WTC11 (cell line): ENCODE data around the gene ARMH1. TPM values are rescaled to one million over a fixed set of nuclear protein-coding genes. Genes with fewer than 3 reads are reported as not detected.

Source experiments
- ATAC-seq: fragments of 200-7000 bp; cut with Tn5 transposase; 2 replicates; pipeline ENCODE4 v1.10.0; 2021; ENCODE audit warnings: mild to moderate bottlenecking, moderate library complexity
- CTCF ChIA-PET: fragments of 300-600 bp; sonication (Branson Sonifier 250); formaldehyde crosslinking; loops from one replicate; lab custom pipeline; 2021; ENCODE audit warnings: antibody characterized with exemption; lab: Charles Lee
- POLR2A ChIA-PET: fragments of 350-600 bp; sonication (Branson Sonifier 250); formaldehyde crosslinking; loops from one replicate; lab custom pipeline; 2021; ENCODE audit warnings: antibody characterized with exemption; lab: Charles Lee
- DNase-seq: peaks from one replicate; pipeline ENCODE4 v3.0.0; 2021; ENCODE audit warnings: low spot score
- H3K27ac Mint-ChIP-seq: 2 replicates; pipeline ENCODE4 v1.8.0; 2021; ENCODE audit warnings: mixed read lengths
- H3K27me3 Mint-ChIP-seq: 2 replicates; pipeline ENCODE4 v1.8.0; 2021; ENCODE audit warnings: low read depth, mild to moderate bottlenecking, moderate library complexity, mixed read lengths
- H3K36me3 Mint-ChIP-seq: 2 replicates; pipeline ENCODE4 v1.8.0; 2021; ENCODE audit warnings: mixed read lengths
- H3K4me1 Mint-ChIP-seq: 2 replicates; pipeline ENCODE4 v1.8.0; 2022; ENCODE audit warnings: mixed read lengths
- H3K4me3 Mint-ChIP-seq: 2 replicates; pipeline ENCODE4 v1.8.0; 2021; ENCODE audit warnings: mild to moderate bottlenecking, moderate library complexity, mixed read lengths
- H3K9me3 Mint-ChIP-seq: 2 replicates; pipeline ENCODE4 v1.8.0; 2021; ENCODE audit warnings: mixed read lengths
- ETV6 ChIP-seq: sonication (generic); formaldehyde crosslinking; IDR thresholded peaks from 2 replicates; pipeline ENCODE4 v1.8.1; 2022; ENCODE audit warnings: mild to moderate bottlenecking, missing genetic modification reagents
- JUN ChIP-seq: sonication (generic); formaldehyde crosslinking; IDR thresholded peaks from 2 replicates; pipeline ENCODE4 v1.8.0; 2023; ENCODE audit warnings: mild to moderate bottlenecking, missing genetic modification reagents
- SOX15 ChIP-seq: fragments of 250-450 bp; sonication (Bioruptor Pico); IDR thresholded peaks from 2 replicates; pipeline ENCODE4 v1.9.0; 2021; ENCODE audit warnings: mild to moderate bottlenecking
- TCF7 ChIP-seq: sonication (generic); formaldehyde crosslinking; IDR thresholded peaks from 2 replicates; pipeline ENCODE4 v1.8.0; 2022; ENCODE audit warnings: mild to moderate bottlenecking, low read depth, missing genetic modification reagents, moderate library complexity
- TEAD4 ChIP-seq: sonication (generic); formaldehyde crosslinking; IDR thresholded peaks from 2 replicates; pipeline ENCODE4 v1.8.0; 2022; ENCODE audit warnings: mild to moderate bottlenecking, missing genetic modification reagents
- ZBTB21 ChIP-seq: sonication (generic); formaldehyde crosslinking; IDR thresholded peaks from 2 replicates; pipeline ENCODE4 v1.8.1; 2023; ENCODE audit warnings: mild to moderate bottlenecking, missing genetic modification reagents, borderline replicate concordance
- ZNF232 ChIP-seq: sonication (generic); formaldehyde crosslinking; IDR thresholded peaks from 2 replicates; pipeline ENCODE4 v1.8.0; 2022; ENCODE audit warnings: mild to moderate bottlenecking, missing genetic modification reagents
- ZNF317 ChIP-seq: sonication (generic); formaldehyde crosslinking; IDR thresholded peaks from 2 replicates; pipeline ENCODE4 v1.8.1; 2023; ENCODE audit warnings: low read depth, mild to moderate bottlenecking, moderate library complexity, missing genetic modification reagents, borderline replicate concordance
- ZNF396 ChIP-seq: fragments of 250-450 bp; sonication (Bioruptor Pico); IDR thresholded peaks from 2 replicates; pipeline ENCODE4 v1.8.0; 2021; ENCODE audit warnings: mild to moderate bottlenecking, moderate library complexity, borderline replicate concordance
- total RNA-seq: library from RNA; stranded (reverse); gene quantifications from 3 replicates; pipeline ENCODE4 v1.2.3, GENCODE V29; 2021
- TF ChIP-seq, protein P1 (sequence below): sonication (generic); formaldehyde crosslinking; IDR thresholded peaks from 2 replicates; pipeline ENCODE4 v1.8.1; 2022; ENCODE audit warnings: missing genetic modification reagents, borderline replicate concordance
- TF ChIP-seq, protein P2 (sequence below): fragments of 250-450 bp; sonication (Bioruptor Pico); IDR thresholded peaks from 2 replicates; pipeline ENCODE4 v1.9.0; 2021; ENCODE audit warnings: mild to moderate bottlenecking, borderline replicate concordance
- TF ChIP-seq, protein P3 (sequence below): sonication (generic); formaldehyde crosslinking; IDR thresholded peaks from 2 replicates; pipeline ENCODE4 v1.8.1; 2023; ENCODE audit warnings: mild to moderate bottlenecking, missing genetic modification reagents, borderline replicate concordance
- TF ChIP-seq, protein P4 (sequence below): sonication (generic); formaldehyde crosslinking; IDR thresholded peaks from 2 replicates; pipeline ENCODE4 v1.8.1; 2023; ENCODE audit warnings: mild to moderate bottlenecking, missing genetic modification reagents, moderate library complexity
- TF ChIP-seq, protein P5 (sequence below): sonication (generic); formaldehyde crosslinking; IDR thresholded peaks from 2 replicates; pipeline ENCODE4 v1.8.0; 2023; ENCODE audit warnings: missing genetic modification reagents

ARMH1 gene
- total RNA-seq, 1 experiment from 2014 or later, result 0.74 TPM

DNA sequence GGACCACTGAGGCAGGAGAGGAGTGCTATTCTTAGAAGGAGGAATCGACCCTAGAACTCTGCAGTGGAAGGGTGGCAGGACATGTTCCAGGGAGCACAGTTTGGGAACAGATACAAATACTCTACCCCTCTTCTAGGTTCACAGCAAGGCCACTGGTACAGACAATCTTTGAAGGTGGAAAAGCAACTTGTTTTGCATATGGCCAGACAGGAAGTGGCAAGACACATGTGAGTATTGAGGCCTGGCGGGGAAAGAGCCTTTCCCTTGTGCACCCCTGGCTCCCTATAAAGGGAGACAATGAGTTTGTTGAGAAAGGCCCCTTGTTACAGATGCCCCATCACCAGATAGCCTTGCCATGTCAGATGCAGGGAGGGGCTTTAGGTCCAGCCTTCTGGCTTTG is 82.9 kb downstream of the ARMH1 start:
- Mint-ChIP-seq H3K27me3 (no peaks in the 10 kb centered on the region), H3K4me1 (no peaks in the 10 kb centered on the region), H3K4me3 (no peak overlapping the region), H3K27ac (no peak overlapping the region), H3K36me3 (peaks cover 83% of the 10 kb centered on the region), H3K9me3 (no peaks in the 10 kb centered on the region)
- POLR2A ChIA-PET, result no interaction called here
- no peak for DNase-seq
- ATAC-seq, result no peak
- CTCF ChIA-PET, result no interaction called here
- TF ChIP-seq, protein P1, sequence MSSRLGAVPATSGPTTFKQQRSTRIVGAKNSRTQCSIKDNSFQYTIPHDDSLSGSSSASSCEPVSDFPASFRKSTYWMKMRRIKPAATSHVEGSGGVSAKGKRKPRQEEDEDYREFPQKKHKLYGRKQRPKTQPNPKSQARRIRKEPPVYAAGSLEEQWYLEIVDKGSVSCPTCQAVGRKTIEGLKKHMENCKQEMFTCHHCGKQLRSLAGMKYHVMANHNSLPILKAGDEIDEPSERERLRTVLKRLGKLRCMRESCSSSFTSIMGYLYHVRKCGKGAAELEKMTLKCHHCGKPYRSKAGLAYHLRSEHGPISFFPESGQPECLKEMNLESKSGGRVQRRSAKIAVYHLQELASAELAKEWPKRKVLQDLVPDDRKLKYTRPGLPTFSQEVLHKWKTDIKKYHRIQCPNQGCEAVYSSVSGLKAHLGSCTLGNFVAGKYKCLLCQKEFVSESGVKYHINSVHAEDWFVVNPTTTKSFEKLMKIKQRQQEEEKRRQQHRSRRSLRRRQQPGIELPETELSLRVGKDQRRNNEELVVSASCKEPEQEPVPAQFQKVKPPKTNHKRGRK (CRISPR knock-in tag), result no peak
- TF ChIP-seq SOX15 (no peak), ZNF396 (CRISPR knock-in tag) (no peak), ETV6 (CRISPR knock-in tag) (no peak), TEAD4 (CRISPR knock-in tag) (no peak), JUN (CRISPR knock-in tag) (no peak)
- TF ChIP-seq, protein P2, sequence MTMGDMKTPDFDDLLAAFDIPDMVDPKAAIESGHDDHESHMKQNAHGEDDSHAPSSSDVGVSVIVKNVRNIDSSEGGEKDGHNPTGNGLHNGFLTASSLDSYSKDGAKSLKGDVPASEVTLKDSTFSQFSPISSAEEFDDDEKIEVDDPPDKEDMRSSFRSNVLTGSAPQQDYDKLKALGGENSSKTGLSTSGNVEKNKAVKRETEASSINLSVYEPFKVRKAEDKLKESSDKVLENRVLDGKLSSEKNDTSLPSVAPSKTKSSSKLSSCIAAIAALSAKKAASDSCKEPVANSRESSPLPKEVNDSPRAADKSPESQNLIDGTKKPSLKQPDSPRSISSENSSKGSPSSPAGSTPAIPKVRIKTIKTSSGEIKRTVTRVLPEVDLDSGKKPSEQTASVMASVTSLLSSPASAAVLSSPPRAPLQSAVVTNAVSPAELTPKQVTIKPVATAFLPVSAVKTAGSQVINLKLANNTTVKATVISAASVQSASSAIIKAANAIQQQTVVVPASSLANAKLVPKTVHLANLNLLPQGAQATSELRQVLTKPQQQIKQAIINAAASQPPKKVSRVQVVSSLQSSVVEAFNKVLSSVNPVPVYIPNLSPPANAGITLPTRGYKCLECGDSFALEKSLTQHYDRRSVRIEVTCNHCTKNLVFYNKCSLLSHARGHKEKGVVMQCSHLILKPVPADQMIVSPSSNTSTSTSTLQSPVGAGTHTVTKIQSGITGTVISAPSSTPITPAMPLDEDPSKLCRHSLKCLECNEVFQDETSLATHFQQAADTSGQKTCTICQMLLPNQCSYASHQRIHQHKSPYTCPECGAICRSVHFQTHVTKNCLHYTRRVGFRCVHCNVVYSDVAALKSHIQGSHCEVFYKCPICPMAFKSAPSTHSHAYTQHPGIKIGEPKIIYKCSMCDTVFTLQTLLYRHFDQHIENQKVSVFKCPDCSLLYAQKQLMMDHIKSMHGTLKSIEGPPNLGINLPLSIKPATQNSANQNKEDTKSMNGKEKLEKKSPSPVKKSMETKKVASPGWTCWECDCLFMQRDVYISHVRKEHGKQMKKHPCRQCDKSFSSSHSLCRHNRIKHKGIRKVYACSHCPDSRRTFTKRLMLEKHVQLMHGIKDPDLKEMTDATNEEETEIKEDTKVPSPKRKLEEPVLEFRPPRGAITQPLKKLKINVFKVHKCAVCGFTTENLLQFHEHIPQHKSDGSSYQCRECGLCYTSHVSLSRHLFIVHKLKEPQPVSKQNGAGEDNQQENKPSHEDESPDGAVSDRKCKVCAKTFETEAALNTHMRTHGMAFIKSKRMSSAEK, result no peak
- TF ChIP-seq, protein P3, sequence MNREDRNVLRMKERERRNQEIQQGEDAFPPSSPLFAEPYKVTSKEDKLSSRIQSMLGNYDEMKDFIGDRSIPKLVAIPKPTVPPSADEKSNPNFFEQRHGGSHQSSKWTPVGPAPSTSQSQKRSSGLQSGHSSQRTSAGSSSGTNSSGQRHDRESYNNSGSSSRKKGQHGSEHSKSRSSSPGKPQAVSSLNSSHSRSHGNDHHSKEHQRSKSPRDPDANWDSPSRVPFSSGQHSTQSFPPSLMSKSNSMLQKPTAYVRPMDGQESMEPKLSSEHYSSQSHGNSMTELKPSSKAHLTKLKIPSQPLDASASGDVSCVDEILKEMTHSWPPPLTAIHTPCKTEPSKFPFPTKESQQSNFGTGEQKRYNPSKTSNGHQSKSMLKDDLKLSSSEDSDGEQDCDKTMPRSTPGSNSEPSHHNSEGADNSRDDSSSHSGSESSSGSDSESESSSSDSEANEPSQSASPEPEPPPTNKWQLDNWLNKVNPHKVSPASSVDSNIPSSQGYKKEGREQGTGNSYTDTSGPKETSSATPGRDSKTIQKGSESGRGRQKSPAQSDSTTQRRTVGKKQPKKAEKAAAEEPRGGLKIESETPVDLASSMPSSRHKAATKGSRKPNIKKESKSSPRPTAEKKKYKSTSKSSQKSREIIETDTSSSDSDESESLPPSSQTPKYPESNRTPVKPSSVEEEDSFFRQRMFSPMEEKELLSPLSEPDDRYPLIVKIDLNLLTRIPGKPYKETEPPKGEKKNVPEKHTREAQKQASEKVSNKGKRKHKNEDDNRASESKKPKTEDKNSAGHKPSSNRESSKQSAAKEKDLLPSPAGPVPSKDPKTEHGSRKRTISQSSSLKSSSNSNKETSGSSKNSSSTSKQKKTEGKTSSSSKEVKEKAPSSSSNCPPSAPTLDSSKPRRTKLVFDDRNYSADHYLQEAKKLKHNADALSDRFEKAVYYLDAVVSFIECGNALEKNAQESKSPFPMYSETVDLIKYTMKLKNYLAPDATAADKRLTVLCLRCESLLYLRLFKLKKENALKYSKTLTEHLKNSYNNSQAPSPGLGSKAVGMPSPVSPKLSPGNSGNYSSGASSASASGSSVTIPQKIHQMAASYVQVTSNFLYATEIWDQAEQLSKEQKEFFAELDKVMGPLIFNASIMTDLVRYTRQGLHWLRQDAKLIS (CRISPR knock-in tag), result no peak
- TF ChIP-seq, protein P4, sequence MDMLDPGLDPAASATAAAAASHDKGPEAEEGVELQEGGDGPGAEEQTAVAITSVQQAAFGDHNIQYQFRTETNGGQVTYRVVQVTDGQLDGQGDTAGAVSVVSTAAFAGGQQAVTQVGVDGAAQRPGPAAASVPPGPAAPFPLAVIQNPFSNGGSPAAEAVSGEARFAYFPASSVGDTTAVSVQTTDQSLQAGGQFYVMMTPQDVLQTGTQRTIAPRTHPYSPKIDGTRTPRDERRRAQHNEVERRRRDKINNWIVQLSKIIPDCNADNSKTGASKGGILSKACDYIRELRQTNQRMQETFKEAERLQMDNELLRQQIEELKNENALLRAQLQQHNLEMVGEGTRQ, result no peak
- TF ChIP-seq, protein P5, sequence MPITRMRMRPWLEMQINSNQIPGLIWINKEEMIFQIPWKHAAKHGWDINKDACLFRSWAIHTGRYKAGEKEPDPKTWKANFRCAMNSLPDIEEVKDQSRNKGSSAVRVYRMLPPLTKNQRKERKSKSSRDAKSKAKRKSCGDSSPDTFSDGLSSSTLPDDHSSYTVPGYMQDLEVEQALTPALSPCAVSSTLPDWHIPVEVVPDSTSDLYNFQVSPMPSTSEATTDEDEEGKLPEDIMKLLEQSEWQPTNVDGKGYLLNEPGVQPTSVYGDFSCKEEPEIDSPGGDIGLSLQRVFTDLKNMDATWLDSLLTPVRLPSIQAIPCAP (CRISPR knock-in tag), result no peak

DNA sequence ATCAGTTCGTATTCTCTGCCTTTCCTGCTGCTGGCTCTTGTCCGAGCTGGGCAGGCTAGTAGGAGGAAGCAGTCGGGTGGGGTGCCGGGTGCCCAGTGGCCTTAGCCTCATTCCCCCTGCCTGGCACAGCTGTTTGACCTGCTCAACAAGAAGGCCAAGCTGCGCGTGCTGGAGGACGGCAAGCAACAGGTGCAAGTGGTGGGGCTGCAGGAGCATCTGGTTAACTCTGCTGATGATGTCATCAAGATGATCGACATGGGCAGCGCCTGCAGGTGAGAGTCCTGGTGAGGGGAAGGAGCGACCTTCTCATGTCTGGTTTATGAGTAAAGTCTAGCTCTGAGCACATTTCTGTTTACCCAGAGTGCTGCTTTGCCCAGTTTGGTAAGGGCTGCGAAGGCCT is 84.6 kb downstream of the ARMH1 start:
- POLR2A ChIA-PET, result interaction anchor here (1.4 kb wide), 1 partner anchor 16 kb away, joined by 4 read pairs; the partner anchor contains the start of gene RPS8

More for the DNA sequence above, 84.6 kb downstream of the ARMH1 start:
- ATAC-seq, result no peak
- no peak overlapping the region for H3K27ac Mint-ChIP-seq
- no peaks in the 10 kb centered on the region for H3K4me1 Mint-ChIP-seq
- peaks cover 84% of the 10 kb centered on the region for H3K36me3 Mint-ChIP-seq
- no peaks in the 10 kb centered on the region for H3K27me3 Mint-ChIP-seq
- CTCF ChIA-PET, result no interaction called here
- no peaks in the 10 kb centered on the region for H3K9me3 Mint-ChIP-seq
- no peak overlapping the region for H3K4me3 Mint-ChIP-seq
- no peak for TF ChIP-seq ZNF317
- TF ChIP-seq, protein P3 (CRISPR knock-in tag), result no peak
- TF ChIP-seq ZNF232, result no peak
- TF ChIP-seq TCF7 (CRISPR knock-in tag), result no peak
- no peak for TF ChIP-seq ZBTB21 (CRISPR knock-in tag)
- TF ChIP-seq, all 79 proteins: peak for 0
- DNase-seq, result no peak
